NT2/D1 (cell line): Measurements from ENCODE around the gene TMEM117.

ENCODE experiments used
- DNase-seq: peaks from one replicate; pipeline ENCODE4 v3.0.0-alpha.2; 2011; ENCODE audit warnings: low read depth, low spot score
- H3K27me3 ChIP-seq: 2 replicates; pipeline ENCODE4 v1.6.0; 2011; ENCODE audit warnings: mild to moderate bottlenecking; ENCODE audit not compliant: insufficient read length, insufficient read depth
- H3K36me3 ChIP-seq: 2 replicates; pipeline ENCODE4 v1.6.1; 2011; ENCODE audit warnings: mild to moderate bottlenecking, low read length, mixed read lengths; ENCODE audit not compliant: insufficient read depth, insufficient read length
- H3K4me1 ChIP-seq: 2 replicates; pipeline ENCODE4 v1.5.1; 2011; ENCODE audit not compliant: insufficient read depth, insufficient read length
- H3K4me3 ChIP-seq: 2 replicates; pipeline ENCODE4 v1.5.1; 2011; ENCODE audit warnings: low read depth; ENCODE audit not compliant: insufficient read length
- H3K9ac ChIP-seq: 2 replicates; pipeline ENCODE4 v1.6.0; 2011; ENCODE audit warnings: low read depth; ENCODE audit not compliant: insufficient read length
- H3K9me3 ChIP-seq: 2 replicates; pipeline ENCODE4 v1.5.1; 2011; ENCODE audit warnings: mild to moderate bottlenecking, low read length; ENCODE audit not compliant: insufficient read depth
- SUZ12 ChIP-seq: IDR thresholded peaks from 2 replicates; pipeline ENCODE4 v1.6.1; 2011; ENCODE audit not compliant: insufficient read length, insufficient read depth; ENCODE audit errors: extremely low read depth
- YY1 ChIP-seq: IDR thresholded peaks from 2 replicates; pipeline ENCODE4 v1.6.1; 2011; ENCODE audit not compliant: insufficient read length, insufficient read depth
- ZNF274 ChIP-seq: IDR thresholded peaks from 2 replicates; pipeline ENCODE4 v1.6.1; 2011; ENCODE audit warnings: mild to moderate bottlenecking, low read depth, low read length

Gene TMEM117

GRCh38 chr12:44431647-44432343 is 595.9 kb downstream of the TMEM117 start:
- Histone ChIP-seq H3K36me3 (no peaks in the 10 kb centered on the region), H3K9ac (no peak overlapping the region), H3K4me3 (no peak overlapping the region), H3K9me3 (no peaks in the 10 kb centered on the region), H3K27me3 (no peaks in the 10 kb centered on the region), H3K4me1 (no peaks in the 10 kb centered on the region)
- DNase-seq, result no peak
- TF ChIP-seq SUZ12 (no peak), ZNF274 (no peak), YY1 (no peak)

- TF ChIP-seq ZNF274 (no peak), YY1 (no peak), SUZ12 (no peak)
- Histone ChIP-seq H3K9me3 (no peaks in the 10 kb centered on the region), H3K4me1 (no peaks in the 10 kb centered on the region), H3K4me3 (no peak overlapping the region), H3K27me3 (no peaks in the 10 kb centered on the region), H3K9ac (no peak overlapping the region), H3K36me3 (no peaks in the 10 kb centered on the region)
- DNase-seq, result no peak
Measured at GRCh38 chr12:44433659-44434058, 597.8 kb downstream of the TMEM117 start.

GRCh38 chr12:44436756-44437155 is 600.9 kb downstream of the TMEM117 start:
- H3K9ac ChIP-seq, result no peak overlapping the region
- no peaks in the 10 kb centered on the region for H3K27me3 ChIP-seq
- H3K9me3 ChIP-seq, result no peaks in the 10 kb centered on the region
- H3K4me3 ChIP-seq, result no peak overlapping the region
- DNase-seq, result no peak
- H3K4me1 ChIP-seq, result no peaks in the 10 kb centered on the region
- TF ChIP-seq SUZ12, result no peak
- TF ChIP-seq ZNF274, result no peak
- no peak for TF ChIP-seq YY1
- H3K36me3 ChIP-seq, result no peaks in the 10 kb centered on the region
